Muscle layer of duodenum (tissue), 2 donors: ENCODE data around the gene OR10AD1.

Experiments used
- H3K27ac ChIP-seq: one replicate; pipeline ENCODE4 v1.7.0; 2013; ENCODE audit warnings: mild to moderate bottlenecking, low read length
- H3K27me3 ChIP-seq: one replicate; pipeline ENCODE4 v1.7.0; 2013; ENCODE audit warnings: low read depth, mild to moderate bottlenecking, control low read depth, low read length
- H3K36me3 ChIP-seq, 2 donors: one replicate each; pipeline ENCODE4 v1.7.0; 2013; ENCODE audit warnings: low read length in 2 of 2, control low read depth in 1 of 2, mild to moderate bottlenecking in 1 of 2; ENCODE audit not compliant: insufficient read depth in 2 of 2, control insufficient read depth in 1 of 2
- H3K4me1 ChIP-seq, 2 donors: one replicate each; pipeline ENCODE4 v1.7.0; 2013; ENCODE audit warnings: low read length in 2 of 2, mild to moderate bottlenecking in 2 of 2, control low read depth in 1 of 2, moderate library complexity in 1 of 2; ENCODE audit not compliant: insufficient read depth in 2 of 2, control insufficient read depth in 1 of 2
- H3K4me3 ChIP-seq, 2 donors: one replicate each; pipeline ENCODE4 v1.7.0; 2013; ENCODE audit warnings: low read length in 2 of 2, low read depth in 1 of 2, mild to moderate bottlenecking in 1 of 2
- H3K9me3 ChIP-seq, 2 donors: one replicate each; pipeline ENCODE4 v1.7.0; 2013; ENCODE audit warnings: low read length in 2 of 2, control low read depth in 1 of 2, mild to moderate bottlenecking in 1 of 2; ENCODE audit not compliant: control insufficient read depth in 1 of 2
- donor health status: healthy.

OR10AD1 gene

DNA sequence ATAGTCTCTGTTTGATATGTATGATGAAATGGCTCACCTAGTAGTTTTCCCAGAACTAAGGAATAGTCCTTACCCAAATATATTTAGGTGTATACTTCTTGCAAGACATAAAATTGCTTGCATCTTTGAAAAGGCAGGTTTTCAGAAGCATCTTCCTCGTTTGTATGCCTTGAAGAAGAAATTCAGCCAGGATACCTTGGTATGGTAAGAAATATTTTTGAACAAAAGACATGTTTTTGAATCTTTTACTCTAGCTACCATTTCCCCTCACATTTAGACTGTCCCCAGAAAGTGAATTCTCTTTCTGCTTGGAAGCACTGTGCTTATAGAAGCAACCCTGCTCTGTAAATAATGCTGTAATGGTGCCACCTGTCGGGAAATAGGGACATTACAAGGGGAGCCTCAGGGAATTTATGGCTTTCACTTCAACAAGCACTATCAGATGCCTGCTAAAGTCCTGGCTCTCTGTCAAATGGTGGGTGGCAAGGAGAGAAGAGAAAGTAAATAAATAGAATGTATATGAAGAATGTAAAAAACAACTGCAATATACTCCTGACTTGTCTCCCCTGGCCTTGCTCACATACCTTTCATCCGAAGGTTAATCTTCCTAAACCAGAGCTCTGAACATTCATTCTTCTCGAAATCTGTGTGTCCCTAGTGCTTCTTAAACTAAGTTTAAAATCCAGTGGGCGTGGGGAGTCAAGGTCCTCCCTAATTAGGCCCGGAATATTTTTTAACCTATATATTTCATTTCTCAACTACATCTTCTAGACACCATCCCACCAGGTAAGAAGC is 13.6 kb downstream of the OR10AD1 start:
- H3K27ac ChIP-seq, result no peak overlapping the region
- H3K4me3 ChIP-seq, result no peak overlapping the region
- no peaks in the 10 kb centered on the region for H3K27me3 ChIP-seq
- no peaks in the 10 kb centered on the region for H3K36me3 ChIP-seq
- H3K9me3 ChIP-seq, result no peaks in the 10 kb centered on the region
- peaks cover 0 to 3% of the 10 kb centered on the region in 2 donors for H3K4me1 ChIP-seq

- no peak overlapping the region for H3K4me3 ChIP-seq
- no peaks in the 10 kb centered on the region for H3K9me3 ChIP-seq
- no peaks in the 10 kb centered on the region for H3K36me3 ChIP-seq
- peaks cover 11% of the 10 kb centered on the region for H3K27me3 ChIP-seq
- peaks cover 3 to 16% of the 10 kb centered on the region in 2 donors for H3K4me1 ChIP-seq
- no peak overlapping the region for H3K27ac ChIP-seq
Observed at GRCh38 chr12:48187916-48188695, 15.0 kb downstream of the OR10AD1 start.

DNA sequence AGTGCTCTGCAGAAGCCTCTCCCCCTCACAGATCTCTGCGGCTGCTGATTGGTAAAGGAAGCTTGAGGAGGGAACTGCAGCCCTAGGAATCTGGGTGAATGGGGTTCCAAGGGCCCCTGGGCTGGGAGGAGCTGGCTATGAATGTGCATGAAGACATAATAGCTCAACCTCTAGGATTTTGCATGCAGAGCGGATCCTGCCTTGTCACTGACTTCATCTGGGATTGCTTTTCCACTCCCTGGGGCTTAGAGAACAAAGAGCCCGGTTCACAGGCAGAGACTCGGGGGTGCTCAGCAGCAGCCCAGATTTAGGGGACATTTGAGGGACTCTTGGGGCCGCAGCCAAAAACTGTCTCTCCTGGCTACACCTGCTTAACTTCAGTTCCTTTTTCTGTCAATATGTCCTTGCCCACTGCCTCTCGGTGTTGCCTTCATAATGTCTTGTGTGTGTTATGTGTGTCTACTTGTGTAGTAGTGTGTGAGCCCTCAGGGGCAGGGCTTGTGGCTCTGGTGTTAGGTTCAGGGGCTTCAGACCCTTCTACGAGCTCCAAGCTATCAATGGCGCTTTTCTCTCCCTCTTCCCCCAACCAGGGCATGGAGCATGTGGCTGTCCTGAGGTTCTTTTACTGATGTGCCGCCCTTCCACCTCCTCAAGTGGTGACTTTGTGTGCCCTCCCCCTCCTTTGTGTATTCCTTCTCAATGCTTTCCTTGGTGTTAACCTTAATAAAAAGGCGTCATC is 17.7 kb downstream of the OR10AD1 start:
- Histone ChIP-seq H3K9me3 (no peaks in the 10 kb centered on the region), H3K4me3 (no peak overlapping the region), H3K4me1 (peaks cover 3 to 25% of the 10 kb centered on the region in 2 donors), H3K36me3 (no peaks in the 10 kb centered on the region), H3K27ac (no peak overlapping the region), H3K27me3 (peaks cover 22% of the 10 kb centered on the region)

DNA sequence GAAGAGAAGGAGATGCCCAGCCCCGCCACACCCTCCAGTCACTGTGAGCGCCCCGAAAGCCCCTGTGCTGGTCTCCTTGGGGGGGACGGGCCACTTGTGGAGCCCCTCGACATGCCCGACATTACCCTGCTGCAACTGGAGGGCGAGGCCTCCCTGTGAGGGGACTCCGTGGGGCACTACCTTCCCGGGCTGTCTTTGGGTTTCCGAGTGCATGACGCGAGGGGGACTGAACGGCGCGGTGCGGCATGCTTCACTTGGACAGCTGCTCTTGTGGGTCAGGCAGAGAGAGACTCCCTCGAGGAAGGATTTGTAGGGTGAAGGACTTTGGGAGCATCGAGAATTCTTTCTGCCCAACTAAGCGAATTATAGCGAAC is 18.6 kb downstream of the OR10AD1 start:
- Histone ChIP-seq H3K36me3 (no peaks in the 10 kb centered on the region), H3K9me3 (no peaks in the 10 kb centered on the region), H3K27me3 (peaks cover 28% of the 10 kb centered on the region), H3K27ac (no peak overlapping the region), H3K4me1 (peaks cover 3 to 25% of the 10 kb centered on the region in 2 donors), H3K4me3 (peak overlapping the region in 1 of 2 donors; percentile 80)

- no peaks in the 10 kb centered on the region for H3K36me3 ChIP-seq
- peaks cover 3 to 25% of the 10 kb centered on the region in 2 donors for H3K4me1 ChIP-seq
- peak overlapping the region; percentile 74 to 80 for H3K4me3 ChIP-seq
- H3K27ac ChIP-seq, result no peak overlapping the region
- peaks cover 30% of the 10 kb centered on the region for H3K27me3 ChIP-seq
- no peaks in the 10 kb centered on the region for H3K9me3 ChIP-seq
Observed at GRCh38 chr12:48183876-48184548, 19.1 kb downstream of the OR10AD1 start.

DNA sequence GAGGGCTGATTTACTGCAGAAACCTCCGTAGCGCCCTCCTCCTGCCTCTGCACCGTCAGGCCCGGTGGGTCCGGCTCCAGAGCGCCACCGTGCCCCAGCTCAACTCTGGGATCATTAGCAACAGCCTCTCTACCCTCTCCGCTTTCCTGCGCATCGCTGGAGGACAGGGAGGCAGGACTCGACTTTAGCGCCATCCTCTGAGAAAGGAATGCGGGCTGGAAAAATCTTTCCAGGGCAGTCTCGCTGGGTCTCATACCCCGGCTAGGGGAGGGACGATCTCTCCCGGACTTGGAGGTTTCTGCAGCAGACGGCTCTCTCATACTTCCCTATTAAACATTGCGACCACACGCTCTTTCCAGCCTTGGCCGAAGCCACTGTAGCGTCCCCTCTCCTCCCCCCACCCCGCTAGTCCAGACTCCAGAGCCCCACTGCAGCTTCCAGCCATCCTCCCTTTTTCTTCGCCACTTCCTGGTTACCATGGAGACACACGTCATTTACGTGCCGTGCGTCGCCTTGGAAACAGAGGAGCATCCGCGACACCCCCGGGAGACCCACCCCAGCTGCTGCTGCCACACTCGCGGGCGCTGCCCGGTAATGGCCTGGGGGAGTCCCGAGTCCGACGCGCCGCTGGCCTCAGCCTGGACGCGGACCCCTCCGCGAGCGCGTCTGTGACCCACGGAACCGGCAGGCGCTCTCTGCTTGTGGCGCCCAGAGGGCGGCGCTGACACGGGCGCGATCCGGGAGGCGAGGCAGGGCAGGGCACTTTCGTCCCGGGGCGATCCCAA is 19.8 kb downstream of the OR10AD1 start, which contains the start of gene CCDC184:
TSS of gene CCDC184 (plus strand) at position 554 of the 785 bp plus-strand sequence. CDS start 479 bp downstream, outside the sequence.
- Histone ChIP-seq H3K27ac (no peak within 1 kb of the TSS), H3K9me3 (no peaks in the 10 kb centered on the region), H3K4me3 (peak within 1 kb of the TSS; percentile 74 to 80), H3K4me1 (peaks cover 3 to 25% of the 10 kb centered on the region in 2 donors), H3K27me3 (peaks cover 30% of the 10 kb centered on the region), H3K36me3 (no peaks in the 10 kb centered on the region)

GRCh38 chr12:48182631-48183030 is 20.5 kb downstream of the OR10AD1 start:
- no peaks in the 10 kb centered on the region for H3K9me3 ChIP-seq
- no peaks in the 10 kb centered on the region for H3K36me3 ChIP-seq
- peak overlapping the region; percentile 74 to 80 for H3K4me3 ChIP-seq
- H3K27ac ChIP-seq, result no peak overlapping the region
- peaks cover 3 to 25% of the 10 kb centered on the region in 2 donors for H3K4me1 ChIP-seq
- peaks cover 34% of the 10 kb centered on the region for H3K27me3 ChIP-seq

DNA sequence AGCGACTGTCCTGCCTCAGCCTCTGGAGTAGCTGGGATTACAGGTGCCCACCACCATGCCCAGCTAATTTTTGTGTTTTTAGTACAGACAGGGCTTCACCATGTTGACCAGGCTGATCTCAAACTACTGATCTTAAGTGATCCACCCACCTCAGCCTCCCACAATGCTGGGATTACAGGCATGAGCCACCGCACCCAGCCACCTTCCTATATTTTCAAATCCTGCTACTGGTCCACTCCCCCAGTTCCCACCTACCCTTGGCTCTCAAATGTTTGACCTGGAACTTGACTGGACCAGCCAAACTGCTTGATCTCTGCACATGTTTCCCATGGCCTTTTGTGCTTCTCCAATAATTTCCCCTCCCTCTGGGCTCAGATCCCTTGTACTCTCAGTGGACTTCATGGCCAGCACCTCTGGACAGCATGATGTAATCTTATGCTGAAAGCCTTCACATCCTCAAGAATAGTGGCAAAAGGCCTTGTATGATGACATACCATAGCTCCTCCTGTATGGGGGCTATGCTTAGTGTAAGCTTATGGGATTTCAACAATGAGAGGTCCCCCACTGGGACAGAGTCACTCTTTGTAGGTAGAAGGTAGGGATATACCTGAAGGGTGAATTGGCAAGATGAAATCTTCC is 22.1 kb downstream of the OR10AD1 start:
- peaks cover 34% of the 10 kb centered on the region for H3K27me3 ChIP-seq
- no peak overlapping the region for H3K27ac ChIP-seq
- H3K4me3 ChIP-seq, result no peak overlapping the region
- H3K4me1 ChIP-seq, result peaks cover 3 to 25% of the 10 kb centered on the region in 2 donors
- no peaks in the 10 kb centered on the region for H3K9me3 ChIP-seq
- H3K36me3 ChIP-seq, result no peaks in the 10 kb centered on the region

- H3K4me1 ChIP-seq, result peaks cover 3 to 25% of the 10 kb centered on the region in 2 donors
- H3K4me3 ChIP-seq, result no peak overlapping the region
- H3K36me3 ChIP-seq, result no peaks in the 10 kb centered on the region
- H3K9me3 ChIP-seq, result no peaks in the 10 kb centered on the region
- H3K27ac ChIP-seq, result no peak overlapping the region
- H3K27me3 ChIP-seq, result peaks cover 34% of the 10 kb centered on the region
Observed at GRCh38 chr12:48180424-48180823, 22.7 kb downstream of the OR10AD1 start.

DNA sequence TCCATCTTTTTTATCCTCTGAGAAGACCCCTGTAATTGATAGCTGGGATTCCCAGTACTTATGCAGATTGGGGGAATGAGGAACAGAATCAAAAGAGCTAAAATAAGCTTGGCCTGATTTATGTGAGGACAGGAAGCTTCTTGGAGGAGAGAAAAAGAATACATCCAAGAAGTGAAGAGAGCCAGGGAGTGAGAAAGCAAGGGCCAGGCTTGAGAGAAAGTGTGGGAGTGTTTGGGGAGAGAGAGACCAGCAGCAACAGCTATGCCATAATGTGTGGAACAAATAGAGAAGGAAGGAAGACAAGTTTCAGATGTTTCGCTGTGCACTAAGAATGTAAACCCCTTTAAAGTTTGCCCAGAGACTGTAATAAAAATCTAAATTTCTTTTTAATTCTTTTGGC is 23.6 kb downstream of the OR10AD1 start:
- Histone ChIP-seq H3K4me3 (no peak overlapping the region), H3K27me3 (peaks cover 34% of the 10 kb centered on the region), H3K27ac (no peak overlapping the region), H3K4me1 (peaks cover 3 to 22% of the 10 kb centered on the region in 2 donors), H3K36me3 (no peaks in the 10 kb centered on the region), H3K9me3 (no peaks in the 10 kb centered on the region)
